K562 (cell line): ENCODE measurements around the gene SENP8. TPM values are rescaled to one million over a fixed set of nuclear protein-coding genes. Genes with fewer than 3 reads are reported as not detected.

Experiments
- ATAC-seq: fragments of 200-7000 bp; cut with Tn5 transposase; 3 replicates; pipeline ENCODE4 v1.9.1; 2020; ENCODE audit warnings: moderate library complexity
- BruUV-seq: library from RNA; stranded (reverse); fragments of 400-500 nt; replicated peaks from 2 replicates; lab custom pipeline; 2021; lab: Mats Ljungman, UMichigan
- CTCF ChIA-PET: fragments of 300-600 bp; formaldehyde crosslinking; extraction: SDS; loops from one replicate; lab custom pipeline; 2021; ENCODE audit warnings: low intra/inter-chr PET ratio; lab: Yijun Ruan, JAX
- POLR2A ChIA-PET: fragments of 300-600, 350-650 bp; sonication (Branson Sonifier 250); formaldehyde crosslinking; extraction: SDS; loops from one replicate; lab custom pipeline; 2021; ENCODE audit warnings: antibody characterized with exemption, inconsistent platforms; lab: Yijun Ruan, JAX
- DNase-seq, 4 experiments: peaks; one replicate each; pipeline versions ENCODE4 v3.0.0 to v3.0.0-alpha.2; 2011 to 2018; ENCODE audit warnings: low spot score in 3 of 4, mixed read lengths in 3 of 4; ENCODE audit errors: extremely low read depth in 1 of 4
- FAIRE-seq: peaks from 2 replicates; lab custom pipeline; 2011; peaks lifted over from hg19 to GRCh38; lab: Jason Lieb, UNC
- H2AFZ ChIP-seq: 2 replicates; pipeline ENCODE4 v1.6.0; 2011; ENCODE audit warnings: low read depth, low read length, control low read depth, inconsistent platforms
- H3K27ac ChIP-seq: fragments of 200-600 bp; 3 replicates; pipeline ENCODE4 v1.8.0; 2011; ENCODE audit warnings: low read depth, mild to moderate bottlenecking, control low read depth, inconsistent platforms, low read length, moderate library complexity, mixed read lengths; ENCODE audit errors: extremely low read depth
- H3K27me3 ChIP-seq, 2 experiments: fragments of 300-600 bp in 1 of 2; 2 replicates in 1 of 2; 3 replicates in 1 of 2; pipeline versions ENCODE4 v1.6.0 to v1.8.0; 2011; ENCODE audit warnings: inconsistent platforms in 2 of 2, low read length in 2 of 2, mild to moderate bottlenecking in 1 of 2, mixed read lengths in 1 of 2, moderate library complexity in 1 of 2; ENCODE audit not compliant: control insufficient read depth in 2 of 2, insufficient read depth in 2 of 2
- H3K36me3 ChIP-seq: fragments of 300-600 bp; 3 replicates; pipeline ENCODE4 v1.8.0; 2011; ENCODE audit warnings: mild to moderate bottlenecking, low read length, inconsistent platforms; ENCODE audit not compliant: control insufficient read depth, insufficient read depth
- H3K4me1 ChIP-seq, 2 experiments: fragments of 200-600 bp in 1 of 2; replicated peaks in 1 of 2; 2 replicates in 1 of 2; 3 replicates in 1 of 2; pipeline versions ENCODE4 v1.5.1 to v1.8.0; 2011; ENCODE audit warnings: inconsistent platforms in 2 of 2, low read length in 2 of 2, mild to moderate bottlenecking in 1 of 2, mixed read lengths in 1 of 2, moderate library complexity in 1 of 2; ENCODE audit not compliant: control insufficient read depth in 2 of 2, insufficient read depth in 2 of 2
- H3K4me2 ChIP-seq: 2 replicates; pipeline ENCODE4 v1.6.1; 2011; ENCODE audit warnings: low read length, control low read depth, inconsistent platforms, mixed read lengths; ENCODE audit not compliant: insufficient read depth
- H3K4me3 ChIP-seq: fragments of 200-600 bp; sonication (generic), shearing (Covaris generic); 2 replicates; pipeline ENCODE4 v1.5.1; 2016; ENCODE audit warnings: control low read depth, inconsistent platforms
- H3K79me2 ChIP-seq: fragments of 200-600 bp; 3 replicates; pipeline ENCODE4 v1.8.0; 2011; ENCODE audit warnings: low read length, inconsistent platforms; ENCODE audit not compliant: control insufficient read depth, insufficient read depth
- H3K9ac ChIP-seq, 2 experiments: 2 replicates each; pipeline versions ENCODE4 v1.6.0 to v1.6.1; 2011; ENCODE audit warnings: low read depth in 2 of 2, low read length in 2 of 2, control low read depth in 1 of 2, inconsistent platforms in 1 of 2, mild to moderate bottlenecking in 1 of 2, mixed read lengths in 1 of 2; ENCODE audit not compliant: insufficient read depth in 1 of 2
- H3K9me1 ChIP-seq: one replicate; pipeline ENCODE4 v1.6.0; 2011; ENCODE audit warnings: inconsistent platforms, mild to moderate bottlenecking, low read length, moderate library complexity; ENCODE audit not compliant: control insufficient read depth, insufficient read depth
- H3K9me3 ChIP-seq: replicated peaks from 2 replicates; pipeline ENCODE4 v1.5.1; 2011; ENCODE audit warnings: low read depth, low read length, inconsistent platforms; ENCODE audit not compliant: control insufficient read depth, insufficient read depth
- H4K20me1 ChIP-seq: replicated peaks from 2 replicates; pipeline ENCODE4 v1.6.1; 2011; ENCODE audit warnings: low read length, inconsistent platforms, mixed read lengths; ENCODE audit not compliant: control insufficient read depth, insufficient read depth
- ZBTB40 ChIP-seq, 2 experiments: fragments of 450-650 bp in 1 of 2; sonication (generic) in 1 of 2; formaldehyde crosslinking in 1 of 2; IDR thresholded peaks; 2 replicates each; pipeline versions ENCODE4 v1.7.1 to v1.9.0; 2016 to 2022; ENCODE audit warnings: inconsistent platforms in 1 of 2, mild to moderate bottlenecking in 1 of 2, missing genetic modification reagents in 1 of 2
- ZKSCAN3 ChIP-seq: fragments of 250-450 bp; sonication (Bioruptor Pico); IDR thresholded peaks from 2 replicates; pipeline ENCODE4 v1.4.0; 2020
- WGBS: fragments of 100-300 bp; shearing (Covaris generic); methylation state at CpG from one replicate; pipeline ENCODE4 v1.1.6; 2016; ENCODE audit warnings: low coverage, mixed read lengths; ENCODE audit not compliant: insufficient coverage; ENCODE audit errors: missing lambda C conversion rate; 5-methylcytosine and 5-hydroxymethylcytosine counted together
- in situ Hi-C: fragments of 300-500 bp; cut with MboI; formaldehyde crosslinking; loops from 4 replicates; pipeline ENCODE4 v1.15.0; 2018; ENCODE audit warnings: inconsistent platforms, mixed read lengths
- intact Hi-C: fragments of 100-400 bp; cut with micrococcal nuclease; formaldehyde crosslinking; loops from 2 replicates; pipeline ENCODE4 v1.14.2; 2022
- polyA plus RNA-seq, 8 experiments: library from polyadenylated mRNA; depleted of rRNA in 4 of 8; stranded (reverse) in 5 of 8; unstranded in 3 of 8; fragments of >200 nt; fragmentation: Nextera tagmentation in 2 of 8; fragmentation: Illumina TruSeq in 1 of 8; extraction: Ambion mirVana in 2 of 8; extraction: Trizol in 1 of 8; gene quantifications; 2 replicates each; pipeline versions ENCODE4 v1.2.1 to v1.2.3, GENCODE V29; 2011 to 2014; ENCODE audit warnings: inconsistent platforms in 1 of 8, missing spikeins in 1 of 8
- total RNA-seq, 7 experiments: library from RNA; depleted of rRNA in 6 of 7; stranded (reverse); fragments of >200 nt in 6 of 7; fragmentation: Illumina TruSeq in 2 of 7; extraction: Trizol in 2 of 7; gene quantifications; 2 replicates each; pipeline versions ENCODE4 v1.2.1 to v1.2.3, GENCODE V29; 2011 to 2021; ENCODE audit warnings: low replicate concordance in 1 of 7

Gene SENP8
- total and polyA plus RNA-seq, 9 of the 15 experiments (the other 6 are each of a cell fraction or from before 2014, with no cell fraction given) = 1.4 to 5.4 (median 2.4) TPM

- no peaks in the 10 kb centered on the region for H3K4me1 ChIP-seq
- H3K4me2 ChIP-seq = no peak overlapping the region
- in situ Hi-C loops = no loop called here
- intact Hi-C loops = no loop called here
- no CpG with 5 or more reads among the region's 4 CpGs for WGBS
- no peak overlapping the region for H2AFZ ChIP-seq
- no peaks in the 10 kb centered on the region for H3K36me3 ChIP-seq
- H3K9me3 ChIP-seq = no peaks in the 10 kb centered on the region
- POLR2A ChIA-PET = interaction anchor here (0.6 to 1.1 kb wide), 3 partner anchors 11 to 153 kb away, joined by 3 read pairs; no protein-coding TSS in a partner anchor
- no peak overlapping the region for H3K4me3 ChIP-seq
- H3K79me2 ChIP-seq = no peaks in the 10 kb centered on the region
- H3K27me3 ChIP-seq = peaks cover 4 to 5% of the 10 kb centered on the region in 2 experiments; a peak in 1 of 5 replicates
- TF ChIP-seq ZBTB40 (IDR thresholded peaks at IDR 0.05) (peak; percentile 81), ZBTB40 (CRISPR knock-in tag; IDR thresholded peaks at IDR 0.05) (no peak), ZKSCAN3 (CRISPR knock-in tag) (no peak)
- CTCF ChIA-PET = no interaction called here
- no peak overlapping the region for H3K27ac ChIP-seq
- no peaks in the 10 kb centered on the region for H3K9me1 ChIP-seq
- H4K20me1 ChIP-seq = no peaks in the 10 kb centered on the region
- FAIRE-seq (no peak), DNase-seq (no peak), ATAC-seq (no peak)
- no peak overlapping the region for H3K9ac ChIP-seq
- BruUV-seq = no TSS peak
Observed at GRCh38 chr15:72130272-72130671, 12.1 kb downstream of the SENP8 start.
